ENCODE data around the gene TRPV6. TPM values are rescaled to one million over a fixed set of nuclear protein-coding genes. Genes with fewer than 3 reads are reported as not detected.

TRPV6 gene
- total and polyA plus RNA-seq, 2 donors (not counting 1 experiment from before 2014, with no cell fraction given) = not detected

DNA sequence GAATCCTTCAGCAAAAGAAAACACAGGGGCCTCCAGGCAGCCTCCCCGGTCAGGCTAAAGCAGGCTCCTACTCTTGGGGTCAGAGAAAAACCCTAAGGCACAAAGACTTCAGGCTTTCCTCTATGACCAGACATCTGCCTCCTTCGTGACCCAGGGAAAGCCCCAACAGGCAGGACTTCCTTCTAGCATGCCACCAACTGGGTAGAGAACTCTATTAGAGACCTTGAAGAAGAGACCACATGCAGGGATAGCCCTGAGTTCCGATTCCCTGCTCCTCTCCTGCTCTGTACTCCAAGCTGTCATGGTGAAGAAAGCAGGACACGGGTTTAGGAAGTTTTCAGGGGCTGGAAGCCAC, 1.3 kb downstream of the TRPV6 start:
- Histone ChIP-seq H2AFZ (ENCODE audit: low read length) (no peak overlapping the region), H3K9ac (ENCODE audit: insufficient read depth, low read length) (no peak overlapping the region), H3K27ac (ENCODE audit: insufficient read depth, low read length) (no peak overlapping the region), H3K4me3 (replicated peaks in 1 of 4; ENCODE audit: control extremely low read depth in 1 of 4, insufficient read depth in 1 of 4, low read depth in 3 of 4, low read length in 4 of 4) (no peak overlapping the region), H3K79me2 (ENCODE audit: control insufficient read depth, insufficient read depth, low read length) (no peaks in the 10 kb centered on the region), H3K9me3 (ENCODE audit: control insufficient read depth, insufficient read depth, low read depth, low read length) (no peaks in the 10 kb centered on the region), H3K4me1 (ENCODE audit: control insufficient read depth, extremely low read depth, insufficient read depth, low read length) (no peaks in the 10 kb centered on the region), H3K27me3 (ENCODE audit: control insufficient read depth, insufficient read depth, low read length) (no peaks in the 10 kb centered on the region), H4K20me1 (ENCODE audit: control insufficient read depth, extremely low read depth, insufficient read depth, low read length) (no peaks in the 10 kb centered on the region), H3K4me2 (ENCODE audit: extremely low read depth, insufficient read depth, low read length) (no peak overlapping the region), H3K36me3 (ENCODE audit: control insufficient read depth, insufficient read depth, low read length) (no peaks in the 10 kb centered on the region)
- DNase-seq (ENCODE audit: low read depth in 2 of 2) = no peak
- TF ChIP-seq, protein P1, sequence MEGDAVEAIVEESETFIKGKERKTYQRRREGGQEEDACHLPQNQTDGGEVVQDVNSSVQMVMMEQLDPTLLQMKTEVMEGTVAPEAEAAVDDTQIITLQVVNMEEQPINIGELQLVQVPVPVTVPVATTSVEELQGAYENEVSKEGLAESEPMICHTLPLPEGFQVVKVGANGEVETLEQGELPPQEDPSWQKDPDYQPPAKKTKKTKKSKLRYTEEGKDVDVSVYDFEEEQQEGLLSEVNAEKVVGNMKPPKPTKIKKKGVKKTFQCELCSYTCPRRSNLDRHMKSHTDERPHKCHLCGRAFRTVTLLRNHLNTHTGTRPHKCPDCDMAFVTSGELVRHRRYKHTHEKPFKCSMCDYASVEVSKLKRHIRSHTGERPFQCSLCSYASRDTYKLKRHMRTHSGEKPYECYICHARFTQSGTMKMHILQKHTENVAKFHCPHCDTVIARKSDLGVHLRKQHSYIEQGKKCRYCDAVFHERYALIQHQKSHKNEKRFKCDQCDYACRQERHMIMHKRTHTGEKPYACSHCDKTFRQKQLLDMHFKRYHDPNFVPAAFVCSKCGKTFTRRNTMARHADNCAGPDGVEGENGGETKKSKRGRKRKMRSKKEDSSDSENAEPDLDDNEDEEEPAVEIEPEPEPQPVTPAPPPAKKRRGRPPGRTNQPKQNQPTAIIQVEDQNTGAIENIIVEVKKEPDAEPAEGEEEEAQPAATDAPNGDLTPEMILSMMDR (conservative IDR thresholded peaks at IDR 0.05 in 1 of 2, IDR thresholded peaks at IDR 0.05 in 1 of 2; ENCODE audit: low read depth in 1 of 2, low read length in 2 of 2) = no peak
- TF ChIP-seq EZH2 (IDR thresholded peaks at IDR 0.05; ENCODE audit: low read length, missing control alignments) = no peak

DNA sequence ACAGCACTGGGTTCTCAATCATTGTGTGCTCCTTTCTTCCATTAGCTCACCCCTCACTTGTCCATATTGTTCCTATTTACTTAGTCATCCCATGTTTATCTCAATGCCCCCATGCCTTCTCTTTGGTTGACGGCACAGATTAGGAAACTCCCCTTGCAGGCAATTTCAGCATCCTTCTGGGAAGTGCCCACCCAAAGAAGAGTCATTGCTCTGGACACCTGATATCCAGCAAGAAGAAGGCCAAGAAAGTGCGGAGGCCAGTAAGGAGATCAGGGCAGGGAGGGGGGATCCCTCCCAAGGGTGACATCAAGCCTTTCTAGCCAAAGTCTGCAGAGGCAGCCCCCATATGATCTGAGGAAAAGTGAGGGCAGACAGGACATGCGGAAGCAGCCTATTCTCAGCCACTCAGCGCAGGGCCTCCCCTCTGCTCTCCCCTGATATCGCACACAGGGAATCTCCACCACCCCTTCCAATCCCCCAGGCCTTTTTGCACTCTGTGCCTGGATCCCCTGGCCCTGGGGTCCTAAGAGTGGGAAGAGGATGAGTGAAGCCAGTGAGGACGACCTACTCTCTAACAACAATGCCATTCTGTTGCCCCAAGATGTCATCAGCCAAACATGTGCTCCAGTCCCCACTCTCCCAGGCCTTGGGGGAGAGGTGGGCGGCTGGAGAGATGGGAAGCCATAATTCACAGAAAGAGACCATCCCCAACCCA, 1.8 kb downstream of the TRPV6 start:
- Histone ChIP-seq H3K36me3 (ENCODE audit: control insufficient read depth, insufficient read depth, low read length) (no peaks in the 10 kb centered on the region), H3K9ac (ENCODE audit: insufficient read depth, low read length) (no peak overlapping the region), H3K27ac (ENCODE audit: insufficient read depth, low read length) (no peak overlapping the region), H3K4me2 (ENCODE audit: extremely low read depth, insufficient read depth, low read length) (no peak overlapping the region), H4K20me1 (ENCODE audit: control insufficient read depth, extremely low read depth, insufficient read depth, low read length) (no peaks in the 10 kb centered on the region), H3K9me3 (ENCODE audit: control insufficient read depth, insufficient read depth, low read depth, low read length) (no peaks in the 10 kb centered on the region), H3K4me1 (ENCODE audit: control insufficient read depth, extremely low read depth, insufficient read depth, low read length) (no peaks in the 10 kb centered on the region), H3K27me3 (ENCODE audit: control insufficient read depth, insufficient read depth, low read length) (no peaks in the 10 kb centered on the region), H3K79me2 (ENCODE audit: control insufficient read depth, insufficient read depth, low read length) (no peaks in the 10 kb centered on the region), H3K4me3 (replicated peaks in 1 of 4; ENCODE audit: control extremely low read depth in 1 of 4, insufficient read depth in 1 of 4, low read depth in 3 of 4, low read length in 4 of 4) (no peak overlapping the region), H2AFZ (ENCODE audit: low read length) (no peak overlapping the region)
- no peak for DNase-seq (ENCODE audit: low read depth in 2 of 2)
- TF ChIP-seq EZH2 (IDR thresholded peaks at IDR 0.05; ENCODE audit: low read length, missing control alignments) = no peak
- TF ChIP-seq, protein P1 (conservative IDR thresholded peaks at IDR 0.05 in 1 of 2, IDR thresholded peaks at IDR 0.05 in 1 of 2; ENCODE audit: low read depth in 1 of 2, low read length in 2 of 2) = no peak

DNA sequence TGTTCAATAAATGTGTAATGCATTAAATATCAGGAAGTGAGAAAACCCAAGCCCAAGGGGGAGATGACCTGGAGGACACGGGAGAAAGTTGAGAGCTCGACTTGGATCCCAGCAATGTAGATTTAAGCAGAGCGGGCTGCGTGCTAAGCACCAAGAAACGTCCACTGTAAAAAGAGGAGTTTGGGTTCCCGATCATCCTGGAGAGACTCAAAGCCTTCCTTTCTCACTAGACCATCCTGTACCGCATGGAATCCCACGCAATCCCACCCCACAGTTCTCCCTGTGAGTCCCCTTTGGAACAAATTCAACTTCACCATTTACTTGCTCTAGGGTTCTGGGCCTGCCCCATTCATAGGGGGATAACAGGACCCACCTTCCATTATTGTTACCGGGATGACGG, 2.4 kb downstream of the TRPV6 start:
- no peak overlapping the region for H3K4me3 ChIP-seq (replicated peaks in 1 of 4; ENCODE audit: control extremely low read depth in 1 of 4, insufficient read depth in 1 of 4, low read depth in 3 of 4, low read length in 4 of 4)
- no peak overlapping the region for H3K4me2 ChIP-seq (ENCODE audit: extremely low read depth, insufficient read depth, low read length)
- H4K20me1 ChIP-seq (ENCODE audit: control insufficient read depth, extremely low read depth, insufficient read depth, low read length) = no peaks in the 10 kb centered on the region
- DNase-seq (ENCODE audit: low read depth in 2 of 2) = no peak
- no peaks in the 10 kb centered on the region for H3K79me2 ChIP-seq (ENCODE audit: control insufficient read depth, insufficient read depth, low read length)
- TF ChIP-seq, protein P1 (conservative IDR thresholded peaks at IDR 0.05 in 1 of 2, IDR thresholded peaks at IDR 0.05 in 1 of 2; ENCODE audit: low read depth in 1 of 2, low read length in 2 of 2) = no peak
- no peak for TF ChIP-seq EZH2 (IDR thresholded peaks at IDR 0.05; ENCODE audit: low read length, missing control alignments)
- no peaks in the 10 kb centered on the region for H3K36me3 ChIP-seq (ENCODE audit: control insufficient read depth, insufficient read depth, low read length)
- H3K27ac ChIP-seq (ENCODE audit: insufficient read depth, low read length) = no peak overlapping the region
- H3K9ac ChIP-seq (ENCODE audit: insufficient read depth, low read length) = no peak overlapping the region
- H3K4me1 ChIP-seq (ENCODE audit: control insufficient read depth, extremely low read depth, insufficient read depth, low read length) = no peaks in the 10 kb centered on the region
- no peaks in the 10 kb centered on the region for H3K9me3 ChIP-seq (ENCODE audit: control insufficient read depth, insufficient read depth, low read depth, low read length)
- H2AFZ ChIP-seq (ENCODE audit: low read length) = no peak overlapping the region
- no peaks in the 10 kb centered on the region for H3K27me3 ChIP-seq (ENCODE audit: control insufficient read depth, insufficient read depth, low read length)

Measured in fibroblast of lung (primary cell).